A549 (cell line): ENCODE results near the gene ERFL.

Experiments
- BHLHE40 ChIP-seq: IDR thresholded peaks from 2 replicates; pipeline ENCODE4 v1.6.1; 2012; ENCODE audit warnings: low read depth, low read length, inconsistent platforms
- CBX2 ChIP-seq: fragments of 200-600 bp; sonication (generic); IDR thresholded peaks from 2 replicates; pipeline ENCODE4 v1.6.1; 2016; ENCODE audit warnings: low read depth, mild to moderate bottlenecking, borderline replicate concordance
- CTCF ChIP-seq: fragments of >200 bp; sonication (Bioruptor Twin); formaldehyde crosslinking; IDR thresholded peaks from 3 replicates; pipeline ENCODE4 v1.5.1; 2016
- EP300 ChIP-seq, 2 experiments: fragments of >200 bp; sonication (Bioruptor Twin); formaldehyde crosslinking; IDR thresholded peaks; 2 replicates in 1 of 2; 3 replicates in 1 of 2; pipeline ENCODE4 v1.6.1; 2016 to 2017
- HMGXB4 ChIP-seq: fragments of 250-450 bp; sonication (Bioruptor Pico); IDR thresholded peaks from 2 replicates; pipeline ENCODE4 v1.5.0; 2021; ENCODE audit warnings: mild to moderate bottlenecking, moderate library complexity, borderline replicate concordance
- PHF8 ChIP-seq: fragments of 200-600 bp; sonication (generic); IDR thresholded peaks from 2 replicates; pipeline ENCODE4 v1.6.1; 2016; ENCODE audit warnings: low read depth, mild to moderate bottlenecking, antibody characterized with exemption, moderate library complexity, borderline replicate concordance
- POLR2A ChIP-seq: IDR thresholded peaks from 2 replicates; pipeline ENCODE4 v1.6.1; 2012; ENCODE audit warnings: mild to moderate bottlenecking, low read length
- POLR2AphosphoS2 ChIP-seq: conservative IDR thresholded peaks from 2 replicates; pipeline ENCODE4 v1.6.1; 2012; ENCODE audit warnings: low read length, improper control_type of control experiment, inconsistent platforms
- RCOR1 ChIP-seq: fragments of 150-350 bp; IDR thresholded peaks from 2 replicates; pipeline ENCODE4 v1.6.1; 2014; ENCODE audit warnings: antibody characterized with exemption, low read length, low read depth
- SMC3 ChIP-seq: fragments of >200 bp; sonication (Bioruptor Twin); formaldehyde crosslinking; IDR thresholded peaks from 3 replicates; pipeline ENCODE4 v1.6.1; 2018; ENCODE audit warnings: inconsistent platforms

- TF ChIP-seq POLR2A (no peak), CTCF (no peak), POLR2AphosphoS2 (no peak; the same call in 1 of the 2 replicates), PHF8 (no peak), EP300 (IDR thresholded peaks at IDR 0.05) (no peak), SMC3 (no peak), RCOR1 (no peak), CBX2 (no peak), HMGXB4 (CRISPR knock-in tag) (no peak), BHLHE40 (no peak)
These were observed 59.3 kb downstream of the ERFL start for GRCh38 chr19:41868989-41869300.
